Measurements from ENCODE around the gene NCKAP5. TPM values are rescaled to one million over a fixed set of nuclear protein-coding genes. Genes with fewer than 3 reads are reported as not detected.

NCKAP5 gene
- total RNA-seq, 1 experiment from 2014 or later = not detected

DNA sequence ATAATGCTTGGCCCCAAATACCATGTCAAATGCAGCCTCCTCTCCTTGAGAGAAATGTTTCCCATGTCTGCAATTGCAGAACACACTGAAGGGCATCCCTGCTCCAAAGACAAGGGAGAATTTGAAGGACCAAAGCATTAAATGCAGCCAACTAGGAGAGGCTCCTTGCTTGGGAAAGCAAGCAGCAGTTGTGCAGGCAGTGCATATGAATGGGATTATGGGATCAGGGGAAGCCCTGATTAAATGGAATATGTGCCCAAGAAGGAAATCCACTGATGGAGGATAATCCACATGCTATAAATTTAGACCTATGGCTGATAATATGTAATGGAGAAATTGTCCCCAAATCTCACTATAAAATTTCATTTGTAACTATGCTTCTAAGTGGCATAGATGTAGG lies 116.1 kb downstream of the NCKAP5 start:
- DNase-seq = no peak
- no TSS peak for BruUV-seq (replicated peaks)
- no peaks in the 10 kb centered on the region for H3F3A ChIP-seq (ENCODE audit: insufficient read depth, low read depth)
- H3K36me3 ChIP-seq (ENCODE audit: low read depth) = no peaks in the 10 kb centered on the region
- ChIA-PET POLR2A (ENCODE audit: unreplicated experiment) (no interaction called here), CTCF (no interaction called here)
- H3K27ac ChIP-seq = no peak overlapping the region
- no peaks in the 10 kb centered on the region for H3K4me1 ChIP-seq (replicated peaks; ENCODE audit: insufficient read depth)
- H3K4me3 ChIP-seq = no peak overlapping the region
- TF ChIP-seq, protein P1, sequence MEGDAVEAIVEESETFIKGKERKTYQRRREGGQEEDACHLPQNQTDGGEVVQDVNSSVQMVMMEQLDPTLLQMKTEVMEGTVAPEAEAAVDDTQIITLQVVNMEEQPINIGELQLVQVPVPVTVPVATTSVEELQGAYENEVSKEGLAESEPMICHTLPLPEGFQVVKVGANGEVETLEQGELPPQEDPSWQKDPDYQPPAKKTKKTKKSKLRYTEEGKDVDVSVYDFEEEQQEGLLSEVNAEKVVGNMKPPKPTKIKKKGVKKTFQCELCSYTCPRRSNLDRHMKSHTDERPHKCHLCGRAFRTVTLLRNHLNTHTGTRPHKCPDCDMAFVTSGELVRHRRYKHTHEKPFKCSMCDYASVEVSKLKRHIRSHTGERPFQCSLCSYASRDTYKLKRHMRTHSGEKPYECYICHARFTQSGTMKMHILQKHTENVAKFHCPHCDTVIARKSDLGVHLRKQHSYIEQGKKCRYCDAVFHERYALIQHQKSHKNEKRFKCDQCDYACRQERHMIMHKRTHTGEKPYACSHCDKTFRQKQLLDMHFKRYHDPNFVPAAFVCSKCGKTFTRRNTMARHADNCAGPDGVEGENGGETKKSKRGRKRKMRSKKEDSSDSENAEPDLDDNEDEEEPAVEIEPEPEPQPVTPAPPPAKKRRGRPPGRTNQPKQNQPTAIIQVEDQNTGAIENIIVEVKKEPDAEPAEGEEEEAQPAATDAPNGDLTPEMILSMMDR (conservative IDR thresholded peaks at IDR 0.05) = no peak
- TF ChIP-seq EZH2 (IDR thresholded peaks at IDR 0.05; ENCODE audit: low read depth) = no peak
- no peaks in the 10 kb centered on the region for H3K9me3 ChIP-seq (ENCODE audit: insufficient read depth, low read depth)
- no peaks in the 10 kb centered on the region for H3K9me2 ChIP-seq (ENCODE audit: insufficient read depth)
- no peaks in the 10 kb centered on the region; the same call in 1 of the 2 replicates for H4K20me1 ChIP-seq (ENCODE audit: insufficient read depth)
- H3K27me3 ChIP-seq (ENCODE audit: insufficient read depth, low read depth) = no peaks in the 10 kb centered on the region; the same call in 1 of the 2 replicates
- H3K4me2 ChIP-seq = no peak overlapping the region
- intact Hi-C loops (cut with micrococcal nuclease; ENCODE audit: unreplicated experiment) = no loop called here
- H3K79me2 ChIP-seq (ENCODE audit: low read depth) = no peaks in the 10 kb centered on the region
- H2AFZ ChIP-seq = no peak overlapping the region

GRCh38 chr2:133448195-133448594 lies 120.1 kb downstream of the NCKAP5 start:
- peaks cover 2% of the 10 kb centered on the region; the same call in 1 of the 2 replicates for H3K27me3 ChIP-seq (ENCODE audit: insufficient read depth, low read depth)
- H3K27ac ChIP-seq = no peak overlapping the region
- DNase-seq = no peak
- H3K4me1 ChIP-seq (replicated peaks; ENCODE audit: insufficient read depth) = no peaks in the 10 kb centered on the region
- no peak overlapping the region for H3K4me3 ChIP-seq
- TF ChIP-seq, protein P1 (conservative IDR thresholded peaks at IDR 0.05) = no peak
- no peak for TF ChIP-seq EZH2 (IDR thresholded peaks at IDR 0.05; ENCODE audit: low read depth)
- no peak overlapping the region for H3K4me2 ChIP-seq
- BruUV-seq (replicated peaks) = no TSS peak
- H4K20me1 ChIP-seq (ENCODE audit: insufficient read depth) = no peaks in the 10 kb centered on the region
- no peaks in the 10 kb centered on the region for H3K9me3 ChIP-seq (ENCODE audit: insufficient read depth, low read depth)
- no peaks in the 10 kb centered on the region for H3K79me2 ChIP-seq (ENCODE audit: low read depth)
- H3K9me2 ChIP-seq (ENCODE audit: insufficient read depth) = no peaks in the 10 kb centered on the region
- H3K36me3 ChIP-seq (ENCODE audit: low read depth) = no peaks in the 10 kb centered on the region
- no peak overlapping the region for H2AFZ ChIP-seq
- intact Hi-C loops (cut with micrococcal nuclease; ENCODE audit: unreplicated experiment) = no loop called here
- ChIA-PET POLR2A (ENCODE audit: unreplicated experiment) (no interaction called here), CTCF (no interaction called here)
- no peaks in the 10 kb centered on the region for H3F3A ChIP-seq (ENCODE audit: insufficient read depth, low read depth)

DNA sequence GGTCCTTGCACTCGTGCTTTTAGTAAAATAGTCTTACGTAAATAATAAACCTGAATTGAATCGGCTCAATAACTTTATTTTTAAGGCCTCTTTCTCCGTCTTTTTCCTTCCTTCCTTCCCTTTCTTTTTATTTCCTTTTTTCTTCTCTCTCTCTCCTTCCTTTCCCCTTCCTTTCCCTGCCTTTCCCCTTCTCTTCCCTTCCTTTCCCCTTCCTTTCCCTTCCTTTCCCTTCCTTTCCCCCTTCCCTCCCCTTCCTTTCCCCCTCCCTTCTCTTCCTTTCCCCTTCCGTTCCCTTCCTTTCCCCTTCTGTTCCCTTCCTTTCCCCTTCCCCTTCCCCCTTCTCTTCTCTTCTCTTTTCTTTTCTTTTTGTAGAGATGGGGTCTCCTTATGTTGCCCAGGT lies 121.0 kb downstream of the NCKAP5 start:
- Histone ChIP-seq H3K9me2 (ENCODE audit: insufficient read depth) (no peaks in the 10 kb centered on the region), H3K36me3 (ENCODE audit: low read depth) (no peaks in the 10 kb centered on the region), H4K20me1 (ENCODE audit: insufficient read depth) (no peaks in the 10 kb centered on the region), H3K4me2 (no peak overlapping the region), H3K4me3 (no peak overlapping the region), H3K27ac (no peak overlapping the region), H3K79me2 (ENCODE audit: low read depth) (no peaks in the 10 kb centered on the region), H3K27me3 (ENCODE audit: insufficient read depth, low read depth) (peaks cover 2% of the 10 kb centered on the region; the same call in 1 of the 2 replicates), H2AFZ (no peak overlapping the region), H3K4me1 (replicated peaks; ENCODE audit: insufficient read depth) (no peaks in the 10 kb centered on the region), H3K9me3 (ENCODE audit: insufficient read depth, low read depth) (no peaks in the 10 kb centered on the region), H3F3A (ENCODE audit: insufficient read depth, low read depth) (no peaks in the 10 kb centered on the region)
- DNase-seq = no peak
- intact Hi-C loops (cut with micrococcal nuclease; ENCODE audit: unreplicated experiment) = no loop called here
- ChIA-PET POLR2A (ENCODE audit: unreplicated experiment) (no interaction called here), CTCF (no interaction called here)
- no TSS peak for BruUV-seq (replicated peaks)
- no peak for TF ChIP-seq EZH2 (IDR thresholded peaks at IDR 0.05; ENCODE audit: low read depth)
- TF ChIP-seq, protein P1 (conservative IDR thresholded peaks at IDR 0.05) = no peak
